OCI-M1 (cell line): ENCODE results near the gene STAB2.
"Not testable (repeated sequence)": the region's sequence is repeated elsewhere in the genome, so short reads cannot be mapped to it uniquely, and the experiment has no call there.

Source experiments
- DNase-seq: peaks from one replicate; lab custom pipeline; 2025; lab: John Stamatoyannopoulos, UW

The STAB2 gene

GRCh38 chr12:103647267-103647666 lies 60.2 kb downstream of the STAB2 start:
- DNase-seq, result no peak

GRCh38 chr12:103652808-103653207 lies 65.7 kb downstream of the STAB2 start:
- no peak for DNase-seq

- not testable (repeated sequence) for DNase-seq
Measured at GRCh38 chr12:103653568-103654173, 66.6 kb downstream of the STAB2 start.

GRCh38 chr12:103654816-103655215 lies 67.7 kb downstream of the STAB2 start:
- DNase-seq, result no peak

GRCh38 chr12:103656291-103656690 lies 69.2 kb downstream of the STAB2 start:
- no peak for DNase-seq

GRCh38 chr12:103657331-103657730 lies 70.3 kb downstream of the STAB2 start:
- no peak for DNase-seq

- no peak for DNase-seq
Measured at GRCh38 chr12:103664626-103665025, 77.6 kb downstream of the STAB2 start.

GRCh38 chr12:103665971-103666370 lies 78.9 kb downstream of the STAB2 start:
- no peak for DNase-seq

- no peak for DNase-seq
Measured at GRCh38 chr12:103667125-103667524, 80.1 kb downstream of the STAB2 start.

- DNase-seq, result no peak
Measured at GRCh38 chr12:103668520-103668919, 81.4 kb downstream of the STAB2 start.

GRCh38 chr12:103671367-103671766 lies 84.3 kb downstream of the STAB2 start:
- DNase-seq, result no peak

GRCh38 chr12:103672401-103673119 lies 85.5 kb downstream of the STAB2 start:
- no peak for DNase-seq

- no peak for DNase-seq
Measured at GRCh38 chr12:103673487-103673886, 86.4 kb downstream of the STAB2 start.

- DNase-seq, result no peak
Measured at GRCh38 chr12:103673891-103674375, 86.9 kb downstream of the STAB2 start.

- no peak for DNase-seq
Measured at GRCh38 chr12:103676893-103677292, 89.8 kb downstream of the STAB2 start.

GRCh38 chr12:103677341-103677740 lies 90.3 kb downstream of the STAB2 start:
- DNase-seq, result no peak

- no peak for DNase-seq
Measured at GRCh38 chr12:103677905-103678304, 90.8 kb downstream of the STAB2 start.

GRCh38 chr12:103679421-103680170 lies 92.5 kb downstream of the STAB2 start:
- DNase-seq, result no peak

- DNase-seq, result peak; percentile 97
Measured at GRCh38 chr12:103680591-103681141, 93.6 kb downstream of the STAB2 start.

- no peak for DNase-seq
Measured at GRCh38 chr12:103686026-103686425, 99.0 kb downstream of the STAB2 start.

GRCh38 chr12:103687253-103687652 lies 100.2 kb downstream of the STAB2 start:
- DNase-seq, result peak; percentile 5

- DNase-seq, result no peak
Measured at GRCh38 chr12:103688376-103689063, 101.4 kb downstream of the STAB2 start.
